HG03439 (cell line): ENCODE results near the gene EGFL7.
"Not testable (repeated sequence)": the region's sequence is repeated elsewhere in the genome, so short reads cannot be mapped to it uniquely, and the experiment has no call there.

ENCODE experiments used
- ATAC-seq: cut with Tn5 transposase; IDR thresholded peaks from one replicate; pipeline ENCODE4 v1.9.1; 2021; ENCODE audit warnings: mild to moderate bottlenecking, moderate library complexity; ENCODE audit not compliant: unreplicated experiment

EGFL7 gene

DNA sequence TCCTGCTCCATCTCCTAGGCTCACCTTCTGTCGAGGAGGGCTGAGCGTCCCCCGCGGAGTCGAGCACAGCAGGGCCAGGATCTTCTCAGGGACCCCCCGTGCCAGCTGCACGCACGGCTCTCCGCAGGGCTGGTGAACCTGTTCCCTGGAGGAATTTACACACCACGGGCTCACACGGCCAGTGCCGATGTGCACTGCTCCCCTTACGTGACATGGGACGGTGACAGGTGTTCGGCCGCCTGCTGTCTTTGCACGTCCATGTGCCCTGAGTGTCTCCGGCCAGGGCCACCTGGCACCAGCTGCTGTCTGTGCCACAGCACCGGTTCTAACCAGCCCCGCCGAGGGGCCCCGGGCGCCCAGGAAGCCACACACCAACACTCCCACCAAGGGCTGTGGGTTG, 33.2 kb downstream of the EGFL7 start:
- no peak for ATAC-seq

DNA sequence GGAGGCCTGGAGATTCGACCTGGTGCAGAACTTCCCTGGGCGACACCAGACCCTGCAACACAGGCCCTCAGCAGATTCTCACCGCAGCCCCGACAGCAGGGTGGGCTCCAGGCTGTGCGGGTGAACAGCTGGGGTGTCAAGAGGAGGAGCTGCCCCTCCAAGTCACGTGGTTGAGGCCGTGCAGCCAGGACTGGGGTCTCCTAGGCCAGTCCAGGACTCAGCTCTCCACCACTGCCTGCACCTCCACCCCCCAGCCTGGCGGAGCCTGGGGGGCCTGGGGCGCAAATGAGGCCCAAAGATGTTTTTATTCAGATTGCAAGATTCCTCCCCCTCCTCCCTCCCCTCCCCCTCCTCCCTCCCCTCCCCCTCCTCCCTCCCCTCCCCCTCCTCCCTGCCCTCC, 33.8 kb downstream of the EGFL7 start:
- ATAC-seq: no peak

DNA sequence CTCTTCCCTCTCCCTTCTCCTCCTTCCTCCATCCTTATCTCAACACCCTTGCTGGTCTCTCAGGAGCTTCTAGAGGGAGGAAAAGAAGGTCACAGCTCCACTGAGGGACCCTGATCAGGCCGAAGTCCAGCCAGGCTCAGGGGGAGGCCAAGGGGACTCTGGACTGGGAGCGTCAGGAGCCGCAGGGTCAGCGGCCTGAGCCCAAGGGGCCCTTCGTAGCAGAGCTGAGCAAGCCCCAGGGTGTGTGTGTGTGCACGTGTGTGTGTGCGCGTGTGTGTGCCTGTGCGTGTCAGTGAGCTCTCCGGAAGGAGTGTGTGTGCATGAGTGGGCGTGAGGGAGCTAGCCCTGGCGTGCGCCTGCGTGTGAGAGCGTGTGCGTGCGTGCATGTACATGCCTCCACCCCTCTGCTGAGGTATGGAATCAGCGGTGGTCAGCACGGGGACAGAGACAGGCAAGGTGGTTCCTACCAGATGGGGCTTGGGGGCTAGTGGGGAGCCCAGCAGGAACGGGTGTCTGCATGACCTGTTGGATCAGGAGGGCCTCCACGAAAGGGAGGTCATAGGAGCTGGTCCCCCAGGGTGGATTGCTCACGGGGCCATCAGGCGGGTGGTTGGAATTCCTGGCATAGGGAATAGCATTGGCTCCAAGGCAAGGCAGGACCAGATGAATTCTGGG, 34.6 kb downstream of the EGFL7 start:
- no peak for ATAC-seq

DNA sequence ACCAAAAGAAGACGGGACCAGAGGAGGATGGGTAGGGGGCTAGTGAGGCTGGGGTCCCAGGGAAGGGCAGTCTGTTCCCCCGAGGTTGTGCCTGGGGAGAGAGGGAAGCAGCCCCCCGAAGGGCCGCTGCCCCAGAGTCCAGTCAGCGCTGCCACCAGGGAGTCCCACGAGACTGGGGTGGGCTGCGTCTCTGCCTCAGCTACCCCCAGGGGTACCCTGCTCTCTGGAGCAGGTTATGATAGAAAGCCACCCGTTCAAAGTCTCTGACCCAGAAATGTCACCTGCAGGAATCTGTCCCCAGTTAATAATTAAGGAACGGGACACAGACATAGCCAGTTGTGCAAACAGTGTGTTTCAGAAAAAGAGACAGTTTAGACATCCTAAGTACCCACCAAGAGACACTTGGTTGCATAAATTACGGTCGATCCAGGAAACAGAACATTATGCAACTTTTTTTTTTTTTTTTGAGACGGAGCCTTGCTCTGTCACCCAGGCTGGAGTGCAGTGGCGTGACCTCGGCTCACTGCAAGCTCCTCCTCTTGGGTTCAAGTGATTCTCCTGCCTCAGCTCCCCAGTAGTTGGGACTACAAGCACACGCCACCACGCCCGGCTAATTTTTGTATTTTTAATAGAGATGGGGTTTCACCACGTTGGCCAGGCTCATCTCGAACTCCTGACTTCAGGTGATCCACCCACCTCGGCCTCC, 35.3 kb downstream of the EGFL7 start:
- ATAC-seq: no peak

DNA sequence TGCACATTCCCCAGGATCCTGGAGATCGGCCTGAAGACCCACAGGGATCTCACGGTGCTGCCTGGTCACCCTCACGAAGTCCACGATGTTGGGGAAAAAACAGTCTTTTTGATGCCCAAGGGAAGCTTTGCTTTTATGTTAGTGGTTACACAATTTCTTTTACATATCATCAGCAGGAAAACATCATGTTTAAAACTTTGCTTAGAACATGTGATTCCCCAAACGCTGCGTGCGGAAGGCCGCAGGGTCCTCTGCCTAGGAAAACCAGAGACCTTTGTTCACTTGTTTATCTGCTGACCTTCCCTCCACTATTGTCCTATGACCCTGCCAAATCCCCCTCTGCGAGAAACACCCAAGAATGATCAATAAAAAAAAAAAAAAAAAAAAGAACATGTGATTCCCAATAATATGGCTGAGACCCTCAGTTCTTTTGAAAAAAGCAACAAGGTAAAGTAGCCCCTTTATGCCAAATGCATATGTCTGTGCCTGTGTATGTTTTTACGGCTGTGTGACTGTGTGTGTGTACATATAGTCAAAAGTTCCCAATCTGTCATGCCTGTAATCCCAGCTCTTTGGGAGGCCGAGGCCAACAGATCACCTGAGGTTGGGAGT, 36.0 kb downstream of the EGFL7 start:
- ATAC-seq: no peak

DNA sequence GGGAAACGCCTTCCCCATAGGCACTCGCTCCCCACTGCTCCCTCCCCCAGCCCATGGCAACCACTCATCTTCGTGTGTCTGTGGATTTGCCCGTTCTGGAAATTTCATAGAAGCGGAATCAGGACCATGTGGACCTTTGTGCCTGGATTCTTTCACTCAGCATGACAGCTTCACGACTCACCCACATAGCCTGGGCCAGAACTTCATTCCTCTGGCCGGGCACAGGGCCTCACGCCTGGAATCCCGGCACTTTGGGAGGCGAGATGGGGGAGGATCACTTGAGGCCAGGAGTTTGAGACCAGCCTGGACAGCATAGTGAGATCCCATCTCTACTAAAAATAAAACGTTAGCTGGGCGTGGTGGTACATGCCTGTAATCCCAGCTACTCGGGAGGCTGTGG, 37.6 kb downstream of the EGFL7 start:
- ATAC-seq: no peak

DNA sequence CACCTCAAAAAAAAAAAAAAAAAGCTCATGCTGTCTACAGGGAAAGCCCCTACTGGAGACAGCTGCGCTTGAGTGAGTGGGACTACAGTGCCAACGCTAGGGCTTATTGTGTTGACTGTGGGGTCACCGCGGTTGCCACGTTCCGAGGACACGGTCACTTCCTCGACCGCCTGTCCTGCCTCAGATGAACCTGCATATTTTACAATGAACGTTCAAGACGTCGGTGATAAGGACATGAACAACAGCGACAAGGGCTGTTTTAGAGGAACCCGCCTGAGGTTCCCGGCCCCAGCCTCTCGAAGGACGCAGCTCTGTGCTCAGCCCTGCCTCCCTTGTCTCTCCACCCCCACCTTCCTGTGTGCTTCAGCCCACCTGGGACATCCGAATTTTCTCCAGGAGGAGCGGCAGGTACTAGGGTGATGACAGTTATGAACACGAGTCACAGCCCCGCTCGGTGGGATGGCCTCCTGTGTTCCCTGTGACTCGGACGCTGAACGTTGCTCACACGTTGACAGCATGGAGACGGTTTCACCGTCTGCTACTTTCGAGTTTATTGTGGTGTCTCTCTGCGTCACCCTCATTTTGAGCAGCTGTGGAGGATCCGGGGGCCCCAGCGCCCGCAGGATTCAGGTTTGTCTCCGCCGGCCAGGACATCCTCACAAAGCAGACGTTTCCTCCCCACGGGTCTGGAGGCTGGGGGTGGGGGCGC, 38.4 kb downstream of the EGFL7 start:
- peak; percentile 59 for ATAC-seq

DNA sequence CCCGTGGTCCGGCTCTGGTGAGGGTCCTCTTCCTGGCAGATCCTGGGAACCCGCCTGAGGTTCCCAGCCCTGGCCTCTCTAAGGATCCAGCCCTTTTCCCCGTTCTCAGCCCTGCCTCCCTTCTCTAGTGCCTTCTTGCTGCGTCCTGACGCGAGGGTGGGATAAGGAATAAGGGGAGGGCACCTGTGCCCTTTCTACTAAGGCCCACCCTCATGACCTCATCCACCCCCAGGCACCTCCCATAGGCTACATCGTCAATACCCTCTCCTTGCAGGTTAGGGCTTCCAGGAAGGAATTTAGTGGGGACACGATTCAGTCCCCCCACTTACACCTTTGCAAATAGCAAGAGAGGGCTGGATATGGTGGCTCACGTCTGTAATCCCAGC, 38.9 kb downstream of the EGFL7 start:
- no peak for ATAC-seq

DNA sequence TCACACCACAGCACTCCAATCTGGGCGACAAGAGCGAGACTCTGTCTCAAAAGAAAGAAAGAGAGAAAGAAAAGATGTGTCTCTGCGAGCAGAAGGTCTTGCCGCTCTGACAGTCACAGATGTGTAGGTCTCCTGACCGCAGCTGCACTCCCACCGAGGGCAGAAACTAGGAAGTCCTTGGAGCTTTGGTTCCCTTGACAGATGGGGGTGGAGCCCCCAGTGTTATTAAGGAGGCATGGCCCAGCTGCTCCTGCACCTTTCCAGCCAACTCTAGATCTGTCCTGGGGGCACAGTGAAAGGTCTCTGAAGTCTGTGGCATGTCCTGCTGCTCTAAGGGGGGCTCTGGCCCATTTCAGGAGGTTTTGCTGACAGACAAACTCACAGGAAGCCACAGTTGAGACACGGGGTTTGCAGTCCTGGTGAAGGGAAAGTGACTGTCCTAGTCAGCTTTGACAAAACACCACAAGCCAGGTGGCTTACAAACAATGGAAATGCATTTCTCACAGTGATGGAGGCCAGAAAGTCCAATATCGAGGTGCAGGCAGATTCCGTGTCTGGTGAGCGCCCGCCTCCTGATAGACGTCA, 40.7 kb downstream of the EGFL7 start:
- ATAC-seq: no peak

DNA sequence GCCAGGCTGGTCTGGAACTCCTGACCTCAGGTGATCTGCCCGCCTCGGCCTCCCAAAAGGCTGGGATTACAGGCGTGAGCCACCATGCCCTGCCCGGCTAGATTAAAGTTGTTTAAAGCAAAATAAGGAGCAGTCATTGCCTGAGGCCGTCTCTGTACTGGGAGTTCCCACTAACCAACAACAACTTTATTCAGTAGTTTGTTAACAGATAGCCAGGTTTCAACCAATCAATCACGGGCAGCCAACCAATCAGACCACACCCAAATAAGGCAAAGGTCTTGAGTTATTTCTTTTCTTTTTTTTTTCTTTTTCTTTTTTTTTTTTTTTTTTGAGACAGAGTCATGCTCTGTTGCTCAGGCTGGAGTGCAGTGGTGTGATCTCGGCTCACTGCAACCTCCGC, 42.0 kb downstream of the EGFL7 start:
- not testable (repeated sequence) for ATAC-seq

DNA sequence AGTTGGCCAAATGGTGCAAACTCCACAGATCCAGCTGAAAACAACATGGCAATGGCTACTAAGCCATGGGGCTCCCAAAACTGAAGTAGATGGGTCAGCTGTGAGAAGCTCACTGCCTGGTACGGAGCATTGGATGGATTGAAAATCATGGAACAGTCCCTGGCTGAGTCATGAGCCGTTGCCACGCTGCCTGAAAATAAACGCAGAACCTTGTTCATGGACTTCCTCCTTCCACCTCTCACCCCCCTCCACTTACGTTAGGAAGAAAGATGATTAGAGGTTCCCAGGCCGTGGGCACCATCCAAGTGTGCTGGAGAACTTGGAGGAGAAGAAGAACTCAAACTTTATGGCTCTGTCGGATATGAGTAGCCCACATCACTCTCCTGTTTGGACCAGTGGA, 42.8 kb downstream of the EGFL7 start:
- ATAC-seq: no peak

DNA sequence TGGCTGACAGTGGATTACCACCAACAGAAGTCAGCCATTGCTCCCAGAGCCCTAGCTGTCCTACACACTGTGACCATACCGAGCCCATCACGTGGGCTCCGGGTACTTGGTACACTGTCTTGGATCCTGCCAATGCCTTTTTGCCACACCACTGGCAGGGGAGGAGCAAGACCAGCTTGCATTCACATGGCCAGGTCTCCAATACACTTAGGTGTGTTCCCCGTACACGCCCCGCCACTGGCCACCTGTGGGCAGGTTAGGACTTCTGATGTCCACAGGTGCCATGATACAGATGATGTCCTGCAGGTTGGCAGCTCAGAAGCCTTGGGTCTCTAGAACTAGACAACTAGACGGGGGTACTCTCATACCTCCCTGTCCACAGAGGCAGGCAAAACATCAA, 44.3 kb downstream of the EGFL7 start:
- ATAC-seq: no peak

DNA sequence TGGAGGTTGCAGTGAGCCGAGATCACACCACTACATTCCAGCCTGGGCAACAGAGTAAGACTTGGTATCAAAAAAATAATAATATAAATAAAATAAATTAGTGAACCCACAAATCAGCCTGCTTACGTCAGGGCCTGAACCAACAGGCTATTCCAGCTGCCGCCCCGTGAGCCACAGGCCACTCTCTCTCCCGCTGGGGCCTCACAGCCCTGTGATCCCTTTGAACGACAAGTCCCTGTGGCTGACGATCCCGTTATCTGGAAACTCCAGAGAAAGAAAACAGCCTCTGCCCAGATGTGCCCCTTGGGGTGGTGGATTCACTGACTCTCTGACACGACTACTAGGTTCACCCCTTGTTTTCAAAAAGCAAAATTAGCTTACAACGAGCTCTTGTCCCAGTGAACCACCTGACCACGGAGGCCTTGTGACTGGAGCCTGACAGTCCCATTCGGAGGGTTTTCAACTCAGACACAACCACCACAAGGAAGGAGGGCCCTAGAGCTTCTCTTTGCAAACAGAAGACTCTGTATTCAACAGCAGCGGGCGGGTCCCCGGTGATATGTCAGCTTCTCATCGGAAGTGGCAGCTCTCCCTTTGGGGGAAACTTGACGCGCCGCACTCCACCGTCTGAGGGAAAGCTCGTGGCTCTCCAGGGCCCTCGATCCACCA, 45.3 kb downstream of the EGFL7 start:
- no peak for ATAC-seq

DNA sequence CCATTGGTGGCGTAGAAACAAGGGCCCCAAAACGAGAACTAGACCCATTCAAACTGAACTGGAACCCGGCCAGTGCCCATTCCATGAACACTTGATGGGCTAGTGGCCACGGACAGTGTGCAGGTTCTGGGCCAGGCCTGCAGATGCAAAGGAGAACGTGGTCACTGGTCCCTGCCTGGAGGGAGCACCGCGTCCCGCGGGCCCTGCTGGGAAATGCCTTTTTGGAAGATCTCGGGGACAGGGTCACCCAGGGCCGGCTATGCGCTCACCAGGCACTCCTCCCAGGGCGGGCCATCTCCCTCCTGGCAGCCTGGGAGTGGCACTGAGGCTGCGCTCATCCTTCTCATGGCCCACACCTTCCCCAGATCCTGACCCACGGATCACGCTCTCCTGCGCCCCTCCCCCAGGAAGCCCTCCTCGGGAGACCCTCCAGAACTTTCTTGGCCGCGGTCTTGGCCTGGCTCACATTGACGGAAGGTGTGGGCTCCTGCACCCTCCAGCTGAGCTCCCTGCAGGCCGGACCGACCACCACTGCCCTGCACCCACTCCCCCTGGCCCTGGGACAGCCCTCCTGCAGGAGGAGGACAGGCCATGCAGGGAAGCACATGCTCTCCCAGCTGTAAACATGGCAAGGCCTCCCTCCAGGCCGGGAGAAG, 46.9 kb downstream of the EGFL7 start:
- no peak for ATAC-seq

DNA sequence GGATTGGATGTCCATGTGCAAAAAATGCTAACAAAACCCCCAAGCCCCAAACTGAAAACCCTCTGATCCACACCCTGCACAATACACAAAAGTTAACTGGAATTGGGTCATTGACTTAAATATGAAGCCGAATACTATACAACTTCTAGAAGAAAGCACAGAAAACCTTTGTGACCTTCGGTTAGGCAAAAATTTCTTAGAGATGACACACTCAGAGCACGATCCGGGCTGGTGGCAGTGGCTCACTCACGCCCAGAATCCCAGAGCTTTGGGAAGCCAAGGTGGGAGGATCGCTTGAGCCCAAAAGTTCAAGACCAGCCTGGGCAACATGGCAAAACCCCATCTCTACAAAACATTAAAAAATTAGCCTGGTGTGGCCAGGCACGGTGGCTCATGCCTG, 47.8 kb downstream of the EGFL7 start:
- ATAC-seq: no peak

DNA sequence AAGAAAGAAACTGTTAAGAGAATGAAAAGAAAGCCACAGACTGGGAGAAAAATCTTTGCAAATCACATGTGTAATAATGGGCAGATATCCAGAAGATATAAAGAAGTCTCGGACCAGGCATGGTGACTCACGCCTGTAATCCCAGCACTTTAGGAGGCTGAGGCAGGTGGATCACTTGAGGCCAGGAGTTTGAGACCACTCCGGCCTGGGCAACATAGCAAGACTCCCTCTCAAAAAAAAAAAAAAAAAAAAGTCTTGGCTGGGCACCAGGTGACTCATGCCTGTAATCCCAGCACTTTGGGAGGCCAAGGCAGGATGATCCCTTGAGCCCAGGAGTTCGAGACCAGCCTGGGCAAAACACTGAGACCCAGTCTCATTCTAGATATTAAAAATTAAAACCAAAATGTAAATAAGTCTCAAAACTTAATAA, 48.5 kb downstream of the EGFL7 start:
- ATAC-seq: not testable (repeated sequence)

DNA sequence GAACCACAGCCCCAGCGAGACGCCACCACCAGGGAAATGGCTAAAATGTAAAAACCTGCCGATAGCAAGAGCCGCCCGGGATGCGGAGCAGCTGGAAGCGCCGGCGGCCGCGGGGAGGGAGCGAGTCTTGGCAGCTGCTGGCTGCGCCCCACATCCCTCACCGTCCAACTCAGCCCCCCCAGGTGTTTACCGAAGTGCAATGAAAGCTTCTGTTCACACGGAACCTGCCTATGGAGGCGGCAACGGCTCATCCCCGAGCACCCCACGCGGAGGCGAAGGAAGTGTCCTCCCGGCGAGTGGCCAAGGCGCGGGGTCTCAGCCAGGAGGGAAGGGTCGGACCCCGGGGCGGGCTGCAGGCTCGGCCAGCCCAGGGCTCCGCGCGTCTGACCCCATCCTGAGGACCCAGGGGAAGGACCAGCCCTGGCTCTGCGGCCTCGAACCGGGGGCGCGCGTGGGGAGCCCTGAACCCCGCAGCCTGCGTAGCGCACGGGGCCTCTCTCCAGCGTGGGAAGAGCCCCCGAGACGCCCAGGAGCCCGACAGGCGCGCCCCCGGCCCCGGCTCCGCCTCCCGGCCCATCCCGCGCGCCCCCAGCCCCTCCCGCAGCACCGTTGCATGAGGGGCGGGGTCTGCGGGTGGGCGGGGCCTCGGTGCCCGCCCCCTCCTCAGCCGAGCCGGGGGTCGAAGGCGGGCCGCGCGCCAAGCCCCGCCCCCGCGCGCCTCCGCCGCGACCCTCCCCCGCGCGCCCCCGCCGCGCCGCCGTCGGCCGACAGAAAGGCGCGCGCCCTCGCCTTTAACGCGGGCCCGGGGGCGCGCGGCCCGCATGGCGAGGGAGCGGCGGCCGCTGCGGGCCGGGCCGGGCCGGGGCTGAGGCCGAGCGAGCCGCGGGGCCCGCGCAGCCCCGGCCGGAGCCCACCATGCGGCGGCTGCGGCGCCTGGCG, 49.3 kb downstream of the EGFL7 start, which contains the start of gene DIPK1B:
Gene DIPK1B, plus strand, starts transcription at position 822 of the 939 bp plus-strand sequence. Its CDS starts 94 bp downstream, at position 916.
- no peak for ATAC-seq

DNA sequence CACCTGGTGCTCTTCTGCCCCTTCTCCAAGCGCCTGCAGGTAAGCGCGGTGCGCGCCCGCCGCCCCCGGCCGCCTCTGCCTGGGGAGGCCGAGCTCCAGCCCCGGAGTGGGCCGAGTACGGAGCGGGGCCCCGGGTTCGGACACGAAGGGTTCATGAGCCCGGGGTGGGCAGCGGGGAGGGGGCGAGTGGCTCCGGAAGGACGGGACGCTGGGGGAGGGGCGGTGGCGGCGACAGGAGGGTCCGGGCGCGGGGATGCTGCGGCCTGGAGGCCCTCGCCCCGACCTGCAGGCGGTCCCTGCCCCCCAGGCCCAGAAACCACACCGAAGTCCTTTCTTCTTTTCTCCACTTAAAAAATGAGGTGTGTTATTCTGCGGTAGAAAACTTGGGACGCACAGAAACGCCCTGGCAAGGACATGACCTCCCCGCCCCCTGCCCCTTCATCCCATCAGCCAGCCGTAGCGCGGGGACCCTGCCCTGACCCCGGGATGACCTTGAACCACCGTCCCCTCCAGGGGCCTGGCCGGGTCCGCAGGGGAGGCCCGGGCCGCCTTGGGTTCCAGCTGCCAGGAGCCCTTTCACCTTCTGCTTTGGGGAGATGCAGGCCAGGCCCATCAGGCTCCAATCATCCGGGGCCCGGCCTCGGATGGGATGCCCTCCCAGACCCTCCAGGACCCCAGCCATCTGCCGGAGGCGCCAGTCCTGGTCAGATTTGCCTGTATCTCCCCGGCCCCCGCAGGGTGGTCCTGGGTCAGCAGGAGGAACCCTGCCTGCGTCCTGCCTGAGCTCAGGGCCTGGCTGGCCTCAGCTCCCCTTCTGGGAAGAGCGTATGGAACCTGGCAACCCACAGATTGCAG, 50.2 kb downstream of the EGFL7 start:
- ATAC-seq: no peak
